GM23338 (cell line): Measurements from ENCODE around the gene EFS. TPM values are rescaled to one million over a fixed set of nuclear protein-coding genes. Genes with fewer than 3 reads are reported as not detected.

Experiments used
- ATAC-seq: fragments of 200-7000 bp; cut with Tn5 transposase; 3 replicates; pipeline ENCODE4 v1.9.1; 2020
- DNase-seq: peaks from one replicate; pipeline ENCODE4 v3.0.0-alpha.2; 2015; ENCODE audit warnings: low spot score
- H2AFZ ChIP-seq: fragments of 200-600 bp; sonication (generic); 2 replicates; pipeline ENCODE4 v1.8.0; 2016; ENCODE audit warnings: antibody characterized with exemption, mild to moderate bottlenecking, moderate library complexity
- H3F3A ChIP-seq: fragments of 200-600 bp; sonication (generic); replicated peaks from 2 replicates; pipeline ENCODE4 v1.8.0; 2017; ENCODE audit warnings: antibody characterized with exemption, mixed run types, low read depth
- H3K27ac ChIP-seq: fragments of 200-600 bp; sonication (generic); 2 replicates; pipeline ENCODE4 v1.6.1; 2016; ENCODE audit warnings: low read depth
- H3K27me3 ChIP-seq: fragments of 200-600 bp; sonication (generic); 2 replicates; pipeline ENCODE4 v1.8.0; 2016; ENCODE audit warnings: mild to moderate bottlenecking, mixed run types, moderate library complexity; ENCODE audit not compliant: insufficient read depth
- H3K36me3 ChIP-seq: fragments of 200-600 bp; sonication (generic); 2 replicates; pipeline ENCODE4 v1.8.0; 2016; ENCODE audit warnings: mild to moderate bottlenecking; ENCODE audit not compliant: insufficient read depth
- H3K4me1 ChIP-seq: fragments of 200-600 bp; sonication (generic); 2 replicates; pipeline ENCODE4 v1.8.0; 2016; ENCODE audit warnings: mild to moderate bottlenecking, moderate library complexity; ENCODE audit not compliant: insufficient read depth
- H3K4me2 ChIP-seq: fragments of 200-600 bp; sonication (generic); 2 replicates; pipeline ENCODE4 v1.7.1; 2017; ENCODE audit warnings: mixed run types
- H3K4me3 ChIP-seq: fragments of 200-600 bp; sonication (generic); 2 replicates; pipeline ENCODE4 v1.6.1; 2016; ENCODE audit warnings: mixed run types
- H3K79me2 ChIP-seq: fragments of 200-600 bp; sonication (generic); replicated peaks from 2 replicates; pipeline ENCODE4 v1.8.0; 2017; ENCODE audit warnings: mild to moderate bottlenecking; ENCODE audit not compliant: insufficient read depth
- H3K9me2 ChIP-seq: fragments of 200-600 bp; sonication (generic); 2 replicates; pipeline ENCODE4 v1.8.0; 2017; ENCODE audit not compliant: insufficient read depth
- H4K20me1 ChIP-seq: fragments of 200-600 bp; sonication (generic); replicated peaks from 2 replicates; pipeline ENCODE4 v1.8.0; 2017; ENCODE audit warnings: mild to moderate bottlenecking; ENCODE audit not compliant: insufficient read depth
- H3K27ac Mint-ChIP-seq: 2 replicates; pipeline ENCODE4 v1.8.0; 2020; ENCODE audit warnings: inconsistent platforms, mild to moderate bottlenecking, moderate library complexity, mixed read lengths
- H3K27me3 Mint-ChIP-seq: 3 replicates; pipeline ENCODE4 v1.8.0; 2022; ENCODE audit warnings: low read depth, mild to moderate bottlenecking, moderate library complexity, mixed read lengths, inconsistent platforms; ENCODE audit not compliant: insufficient read depth, poor library complexity
- H3K36me3 Mint-ChIP-seq: 3 replicates; pipeline ENCODE4 v1.8.0; 2021; ENCODE audit warnings: low read depth, mild to moderate bottlenecking, inconsistent platforms, moderate library complexity, mixed read lengths
- H3K4me1 Mint-ChIP-seq: 3 replicates; pipeline ENCODE4 v1.8.0; 2020; ENCODE audit warnings: mild to moderate bottlenecking, inconsistent platforms, mixed read lengths
- H3K4me3 Mint-ChIP-seq: 3 replicates; pipeline ENCODE4 v1.8.0; 2021; ENCODE audit warnings: moderate library complexity, mild to moderate bottlenecking, inconsistent platforms, mixed read lengths
- H3K9me3 Mint-ChIP-seq: 3 replicates; pipeline ENCODE4 v1.8.0; 2020; ENCODE audit warnings: moderate library complexity, mild to moderate bottlenecking, inconsistent platforms, mixed read lengths
- CREB1 ChIP-seq: fragments of 250-450 bp; sonication (Bioruptor Pico); IDR thresholded peaks from 2 replicates; pipeline ENCODE4 v1.5.0; 2020; ENCODE audit warnings: low read depth, mild to moderate bottlenecking, moderate library complexity
- ETS1 ChIP-seq: IDR thresholded peaks from 2 replicates; pipeline ENCODE4 v1.6.1; 2016; ENCODE audit warnings: antibody characterized with exemption
- EZH2 ChIP-seq: fragments of 200-600 bp; sonication (generic); IDR thresholded peaks from one replicate; pipeline ENCODE4 v1.8.0; 2017; ENCODE audit warnings: antibody characterized with exemption, mild to moderate bottlenecking, low read depth; ENCODE audit not compliant: unreplicated experiment
- EZH2phosphoT487 ChIP-seq: fragments of 200-600 bp; sonication (generic); IDR thresholded peaks from one replicate; pipeline ENCODE4 v1.8.1; 2018; ENCODE audit warnings: antibody characterized with exemption; ENCODE audit not compliant: unreplicated experiment
- JUNB ChIP-seq: IDR thresholded peaks from one replicate; pipeline ENCODE4 v1.6.1; 2016; ENCODE audit warnings: antibody characterized with exemption; ENCODE audit not compliant: unreplicated experiment
- NANOG ChIP-seq: IDR thresholded peaks from 2 replicates; pipeline ENCODE4 v1.6.1; 2016; ENCODE audit warnings: antibody characterized with exemption, borderline replicate concordance
- POLR2AphosphoS5 ChIP-seq: IDR thresholded peaks from 2 replicates; pipeline ENCODE4 v1.6.1; 2016; ENCODE audit warnings: antibody characterized with exemption, low read depth
- STAT1 ChIP-seq: IDR thresholded peaks from one replicate; pipeline ENCODE4 v1.6.1; 2016; ENCODE audit warnings: antibody characterized with exemption; ENCODE audit not compliant: unreplicated experiment
- ZNF331 ChIP-seq: fragments of 250-450 bp; sonication (Bioruptor Pico); IDR thresholded peaks from 2 replicates; pipeline ENCODE4 v1.5.0; 2020; ENCODE audit warnings: low read depth, mild to moderate bottlenecking, moderate library complexity
- ZNF462 ChIP-seq: fragments of 250-450 bp; sonication (Bioruptor Pico); IDR thresholded peaks from 2 replicates; pipeline ENCODE4 v1.5.0; 2020; ENCODE audit warnings: mild to moderate bottlenecking, moderate library complexity
- polyA plus RNA-seq: library from polyadenylated mRNA; unstranded; fragments of >200 nt; fragmentation: Nextera tagmentation; extraction: Ambion mirVana; gene quantifications from 2 replicates; pipeline ENCODE4 v1.2.1, GENCODE V29; 2016
- total RNA-seq: library from RNA; depleted of rRNA; stranded (reverse); fragments of >200 nt; shearing (Covaris generic); gene quantifications from 2 replicates; pipeline ENCODE4 v1.2.3, GENCODE V29; 2014

Gene EFS
- total and polyA plus RNA-seq, 2 experiments from 2014 or later = 5.1 to 18.9 TPM

GRCh38 chr14:23385244-23385641, 20.3 kb upstream of the EFS start:
- no peak for TF ChIP-seq EZH2
- TF ChIP-seq JUNB = no peak
- TF ChIP-seq STAT1 = no peak
- TF ChIP-seq POLR2AphosphoS5 = no peak
- no peak for TF ChIP-seq ZNF462 (CRISPR knock-in tag)
- TF ChIP-seq NANOG = no peak
- TF ChIP-seq CREB1 = no peak
- TF ChIP-seq EZH2phosphoT487 = no peak
- no peak for TF ChIP-seq ZNF331 (CRISPR knock-in tag)
- no peak for TF ChIP-seq ETS1
- peaks cover 8% of the 10 kb centered on the region for H3K27me3 Mint-ChIP-seq

More at GRCh38 chr14:23385244-23385641, 20.3 kb upstream of the EFS start:
- no peaks in the 10 kb centered on the region for H3K79me2 ChIP-seq
- no peaks in the 10 kb centered on the region; the same call in 1 of the 2 replicates for H4K20me1 ChIP-seq
- H3K36me3 ChIP-seq = no peaks in the 10 kb centered on the region
- no peak overlapping the region for H3K27ac ChIP-seq
- DNase-seq = no peak
- H3K9me2 ChIP-seq = no peaks in the 10 kb centered on the region
- H3K27me3 ChIP-seq = no peaks in the 10 kb centered on the region
- no peaks in the 10 kb centered on the region for H3F3A ChIP-seq
- peaks cover 12% of the 10 kb centered on the region for H3K4me1 Mint-ChIP-seq
- H3K36me3 Mint-ChIP-seq = no peaks in the 10 kb centered on the region; the same call in 2 of the 3 replicates
- H3K4me2 ChIP-seq = no peak overlapping the region
- H2AFZ ChIP-seq = no peak overlapping the region
- no peaks in the 10 kb centered on the region; the same call in 2 of the 3 replicates for H3K9me3 Mint-ChIP-seq
- H3K4me3 ChIP-seq = no peak overlapping the region
- ATAC-seq = no peak
- no peak overlapping the region for H3K4me3 Mint-ChIP-seq
- no peak overlapping the region for H3K27ac Mint-ChIP-seq
- H3K4me1 ChIP-seq = no peaks in the 10 kb centered on the region; the same call in 1 of the 2 replicates
